Small intestine (tissue), 7 donors: Measurements from ENCODE around the gene RBM8A. TPM values are rescaled to one million over a fixed set of nuclear protein-coding genes. Genes with fewer than 3 reads are reported as not detected.

Experiments
- DNase-seq, 2 donors: peaks; one replicate each; pipeline versions ENCODE4 v3.0.0 to v3.0.0-alpha.2; 2013
- FAIRE-seq: peaks from 2 replicates; lab custom pipeline; 2012; peaks lifted over from hg19 to GRCh38; lab: Jason Lieb, UNC
- H3K27ac ChIP-seq, 3 donors: one replicate each; pipeline ENCODE4 v1.5.1; 2013; ENCODE audit warnings: low read length in 2 of 3, mild to moderate bottlenecking in 2 of 3, control low read depth in 1 of 3, inconsistent platforms in 1 of 3, low read depth in 1 of 3, moderate library complexity in 1 of 3
- H3K27me3 ChIP-seq, 3 donors: one replicate each; pipeline ENCODE4 v1.6.1; 2013; ENCODE audit warnings: low read length in 3 of 3, inconsistent platforms in 1 of 3; ENCODE audit not compliant: control insufficient read depth in 3 of 3, insufficient read depth in 3 of 3
- H3K36me3 ChIP-seq, 3 donors: one replicate each; pipeline ENCODE4 v1.6.1; 2013; ENCODE audit warnings: low read length in 3 of 3, inconsistent platforms in 1 of 3, low read depth in 1 of 3, mild to moderate bottlenecking in 1 of 3, moderate library complexity in 1 of 3; ENCODE audit not compliant: control insufficient read depth in 3 of 3, insufficient read depth in 2 of 3
- H3K4me1 ChIP-seq, 3 donors: one replicate each; pipeline ENCODE4 v1.6.1; 2013; ENCODE audit warnings: low read length in 2 of 3, inconsistent platforms in 1 of 3, low read depth in 1 of 3, mild to moderate bottlenecking in 1 of 3, moderate library complexity in 1 of 3; ENCODE audit not compliant: control insufficient read depth in 3 of 3, insufficient read depth in 2 of 3
- H3K4me3 ChIP-seq, 3 donors: one replicate each; pipeline ENCODE4 v1.5.1; 2013; ENCODE audit warnings: low read length in 3 of 3, control low read depth in 1 of 3, inconsistent platforms in 1 of 3, low read depth in 1 of 3, mild to moderate bottlenecking in 1 of 3, moderate library complexity in 1 of 3
- H3K9me3 ChIP-seq, 2 donors: one replicate each; pipeline ENCODE4 v1.6.1; 2013; ENCODE audit warnings: low read depth in 1 of 2, low read length in 1 of 2; ENCODE audit not compliant: control insufficient read depth in 2 of 2, insufficient read depth in 1 of 2
- WGBS, 3 donors: extraction: QIAGEN DNeasy Blood & Tissue Kit; methylation state at CpG; one replicate each; pipeline ENCODE4 v1.1.7; 2013; 5-methylcytosine and 5-hydroxymethylcytosine counted together
- polyA plus RNA-seq, 4 donors: library from polyadenylated mRNA; stranded (reverse) in 3 of 4; unstranded in 1 of 4; fragments of 200-250 nt in 3 of 4; fragments of 120-200 nt in 1 of 4; gene quantifications; one replicate each; pipeline versions ENCODE4 v1.2.1 to v1.2.3, GENCODE V29; 2013
- donor health status: healthy with polysubstance abuse.
- donor health status: control.
- donor health status: control.
- donor health status: Bipolar disorder and iron deficiency.
- donor health status: healthy.

Gene RBM8A
- polyA plus RNA-seq, 4 donors, result 62.2 to 151 (median 105) TPM

GRCh38 chr1:145898756-145899155, 28.5 kb downstream of the RBM8A start:
- Histone ChIP-seq H3K9me3 (no peaks in the 10 kb centered on the region), H3K4me1 (no peaks in the 10 kb centered on the region), H3K27ac (no peak overlapping the region), H3K4me3 (no peak overlapping the region), H3K27me3 (no peaks in the 10 kb centered on the region), H3K36me3 (no peaks in the 10 kb centered on the region)
- DNase-seq, result no peak
- no peak for FAIRE-seq
- WGBS, 3 donors, result 77 to 89% (median 87%) methylated on average over 5 of the region's 5 CpGs

GRCh38 chr1:145897969-145898368, 29.3 kb downstream of the RBM8A start:
- FAIRE-seq (no peak), DNase-seq (no peak)
- Histone ChIP-seq H3K4me1 (no peaks in the 10 kb centered on the region), H3K36me3 (no peaks in the 10 kb centered on the region), H3K27ac (no peak overlapping the region), H3K9me3 (no peaks in the 10 kb centered on the region), H3K27me3 (no peaks in the 10 kb centered on the region), H3K4me3 (no peak overlapping the region)
- WGBS, 3 donors, result 72 to 84% (median 80%) methylated on average over 1 of the region's 1 CpG

- no peak overlapping the region for H3K27ac ChIP-seq
- WGBS, 3 donors, result 88 to 100% (median 95%) methylated on average over 1 of the region's 1 CpG
- peaks cover 0 to 21% (median 11%) of the 10 kb centered on the region in 3 donors for H3K4me1 ChIP-seq
- FAIRE-seq, result no peak
- no peaks in the 10 kb centered on the region for H3K36me3 ChIP-seq
- H3K4me3 ChIP-seq, result no peak overlapping the region
- no peak for DNase-seq
- H3K27me3 ChIP-seq, result no peaks in the 10 kb centered on the region
- no peaks in the 10 kb centered on the region for H3K9me3 ChIP-seq
These were observed 31.8 kb downstream of the RBM8A start for GRCh38 chr1:145895471-145895870.

- Histone ChIP-seq H3K4me1 (peaks cover 0 to 21% (median 11%) of the 10 kb centered on the region in 3 donors), H3K4me3 (no peak overlapping the region), H3K27ac (no peak overlapping the region), H3K36me3 (no peaks in the 10 kb centered on the region), H3K27me3 (no peaks in the 10 kb centered on the region), H3K9me3 (no peaks in the 10 kb centered on the region)
- WGBS, 3 donors, result 81 to 88% (median 87%) methylated on average over 7 of the region's 7 CpGs
- DNase-seq (no peak), FAIRE-seq (no peak)
These were observed 33.8 kb downstream of the RBM8A start for GRCh38 chr1:145893306-145894055.

GRCh38 chr1:145892486-145893087, 34.7 kb downstream of the RBM8A start:
- DNase-seq (no peak), FAIRE-seq (no peak)
- no peaks in the 10 kb centered on the region for H3K36me3 ChIP-seq
- H3K27ac ChIP-seq, result peak overlapping the region; percentile 43 to 96 (median 57)
- peaks cover 0 to 21% (median 11%) of the 10 kb centered on the region in 3 donors for H3K4me1 ChIP-seq
- H3K9me3 ChIP-seq, result no peaks in the 10 kb centered on the region
- 45 to 53% (median 51%) methylated on average over 3 of the region's 3 CpGs for whole genome bisulfite sequencing, 3 donors
- H3K27me3 ChIP-seq, result no peaks in the 10 kb centered on the region
- H3K4me3 ChIP-seq, result no peak overlapping the region

- Histone ChIP-seq H3K27me3 (no peaks in the 10 kb centered on the region), H3K4me3 (peak overlapping the region in 1 of 3 donors; percentile 16), H3K36me3 (no peaks in the 10 kb centered on the region), H3K4me1 (peaks cover 0 to 21% (median 11%) of the 10 kb centered on the region in 3 donors), H3K9me3 (no peaks in the 10 kb centered on the region), H3K27ac (peak overlapping the region; percentile 57 to 96 (median 60))
- peak; percentile 89 to 96 for DNase-seq
- FAIRE-seq, result no peak
- 5 to 23% (median 14%) methylated on average over 6 of the region's 6 CpGs for WGBS, 3 donors
These were observed 35.4 kb downstream of the RBM8A start for GRCh38 chr1:145891587-145892485.

GRCh38 chr1:145891143-145891542, 36.1 kb downstream of the RBM8A start:
- Histone ChIP-seq H3K36me3 (no peaks in the 10 kb centered on the region), H3K9me3 (no peaks in the 10 kb centered on the region), H3K27me3 (no peaks in the 10 kb centered on the region), H3K4me3 (no peak overlapping the region), H3K27ac (peak overlapping the region in 2 of 3 donors; percentile 57 to 96), H3K4me1 (peaks cover 0 to 21% (median 13%) of the 10 kb centered on the region in 3 donors)
- no peak for FAIRE-seq
- WGBS, 3 donors, result 21 to 45% (median 32%) methylated on average over 1 of the region's 1 CpG
- DNase-seq, result peak in 1 of 2 donors; percentile 20

GRCh38 chr1:145889722-145890121, 37.6 kb downstream of the RBM8A start:
- no peaks in the 10 kb centered on the region for H3K36me3 ChIP-seq
- H3K27ac ChIP-seq, result no peak overlapping the region
- no peaks in the 10 kb centered on the region for H3K9me3 ChIP-seq
- no peak overlapping the region for H3K4me3 ChIP-seq
- DNase-seq, result no peak
- peaks cover 0 to 21% (median 13%) of the 10 kb centered on the region in 3 donors for H3K4me1 ChIP-seq
- peaks cover 0 to 9% (median 0%) of the 10 kb centered on the region in 3 donors for H3K27me3 ChIP-seq
- no peak for FAIRE-seq
- WGBS, 3 donors, result 91 to 92% (median 91%) methylated on average over 3 of the region's 3 CpGs
